Activated CD8-positive, alpha-beta T cell treated with anti-CD3 and anti-CD28 coated beads for 36 hours (primary cell): ENCODE results near the gene PBRM1. TPM values are rescaled to one million over a fixed set of nuclear protein-coding genes. Genes with fewer than 3 reads are reported as not detected.

Source experiments
- ATAC-seq: fragments of 200-7000 bp; cut with Tn5 transposase; one replicate; pipeline ENCODE4 v1.10.0; 2021; ENCODE audit warnings: mild to moderate bottlenecking, moderate library complexity
- CTCF ChIA-PET: fragments of 350-600 bp; sonication (Branson Sonifier 250); formaldehyde crosslinking; loops from one replicate; lab custom pipeline; 2021; ENCODE audit warnings: antibody characterized with exemption; lab: Charles Lee
- POLR2A ChIA-PET: fragments of 350-600 bp; sonication (Branson Sonifier 250); formaldehyde crosslinking; loops from one replicate; lab custom pipeline; 2021; ENCODE audit warnings: antibody characterized with exemption; lab: Charles Lee
- DNase-seq: peaks from one replicate; pipeline ENCODE4 v3.0.0-alpha.2; 2020
- H3K27ac Mint-ChIP-seq: one replicate; pipeline ENCODE4 v1.8.0; 2021; ENCODE audit warnings: mild to moderate bottlenecking, mixed read lengths
- H3K27me3 Mint-ChIP-seq: one replicate; pipeline ENCODE4 v1.8.0; 2021; ENCODE audit warnings: mixed read lengths
- H3K36me3 Mint-ChIP-seq: one replicate; pipeline ENCODE4 v1.8.0; 2021; ENCODE audit warnings: low read depth, mixed read lengths
- H3K4me1 Mint-ChIP-seq: one replicate; pipeline ENCODE4 v1.8.0; 2021; ENCODE audit warnings: low read depth, mixed read lengths
- H3K4me3 Mint-ChIP-seq: one replicate; pipeline ENCODE4 v1.8.0; 2021; ENCODE audit warnings: mild to moderate bottlenecking, moderate library complexity, mixed read lengths
- H3K9me3 Mint-ChIP-seq: one replicate; pipeline ENCODE4 v1.8.0; 2021; ENCODE audit warnings: mixed read lengths
- intact Hi-C: fragments of 100-400 bp; cut with micrococcal nuclease; formaldehyde crosslinking; loops from one replicate; pipeline ENCODE4 v1.10.0; 2022
- total RNA-seq, 2 experiments: library from RNA; stranded (reverse); gene quantifications; one replicate each; pipeline ENCODE4 v1.2.3, GENCODE V29; 2021
- TF ChIP-seq, protein P1 (sequence below): fragments of 200-600 bp; IDR thresholded peaks from one replicate; pipeline ENCODE4 v1.8.0; 2022; ENCODE audit warnings: antibody characterized with exemption, mild to moderate bottlenecking

Gene PBRM1
- total RNA-seq, 2 experiments from 2014 or later = 55.9 to 56.1 TPM

- TF ChIP-seq, protein P1, sequence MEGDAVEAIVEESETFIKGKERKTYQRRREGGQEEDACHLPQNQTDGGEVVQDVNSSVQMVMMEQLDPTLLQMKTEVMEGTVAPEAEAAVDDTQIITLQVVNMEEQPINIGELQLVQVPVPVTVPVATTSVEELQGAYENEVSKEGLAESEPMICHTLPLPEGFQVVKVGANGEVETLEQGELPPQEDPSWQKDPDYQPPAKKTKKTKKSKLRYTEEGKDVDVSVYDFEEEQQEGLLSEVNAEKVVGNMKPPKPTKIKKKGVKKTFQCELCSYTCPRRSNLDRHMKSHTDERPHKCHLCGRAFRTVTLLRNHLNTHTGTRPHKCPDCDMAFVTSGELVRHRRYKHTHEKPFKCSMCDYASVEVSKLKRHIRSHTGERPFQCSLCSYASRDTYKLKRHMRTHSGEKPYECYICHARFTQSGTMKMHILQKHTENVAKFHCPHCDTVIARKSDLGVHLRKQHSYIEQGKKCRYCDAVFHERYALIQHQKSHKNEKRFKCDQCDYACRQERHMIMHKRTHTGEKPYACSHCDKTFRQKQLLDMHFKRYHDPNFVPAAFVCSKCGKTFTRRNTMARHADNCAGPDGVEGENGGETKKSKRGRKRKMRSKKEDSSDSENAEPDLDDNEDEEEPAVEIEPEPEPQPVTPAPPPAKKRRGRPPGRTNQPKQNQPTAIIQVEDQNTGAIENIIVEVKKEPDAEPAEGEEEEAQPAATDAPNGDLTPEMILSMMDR = no peak
- Mint-ChIP-seq H3K36me3 (no peaks in the 10 kb centered on the region), H3K27ac (no peak overlapping the region), H3K4me1 (no peaks in the 10 kb centered on the region), H3K9me3 (no peaks in the 10 kb centered on the region), H3K27me3 (no peaks in the 10 kb centered on the region), H3K4me3 (no peak overlapping the region)
- ATAC-seq = no peak
- intact Hi-C loops = no loop called here
- ChIA-PET POLR2A (no interaction called here), CTCF (no interaction called here)
- no peak for DNase-seq
These were observed 169.1 kb downstream of the PBRM1 start for GRCh38 chr3:52516509-52517195.

DNA sequence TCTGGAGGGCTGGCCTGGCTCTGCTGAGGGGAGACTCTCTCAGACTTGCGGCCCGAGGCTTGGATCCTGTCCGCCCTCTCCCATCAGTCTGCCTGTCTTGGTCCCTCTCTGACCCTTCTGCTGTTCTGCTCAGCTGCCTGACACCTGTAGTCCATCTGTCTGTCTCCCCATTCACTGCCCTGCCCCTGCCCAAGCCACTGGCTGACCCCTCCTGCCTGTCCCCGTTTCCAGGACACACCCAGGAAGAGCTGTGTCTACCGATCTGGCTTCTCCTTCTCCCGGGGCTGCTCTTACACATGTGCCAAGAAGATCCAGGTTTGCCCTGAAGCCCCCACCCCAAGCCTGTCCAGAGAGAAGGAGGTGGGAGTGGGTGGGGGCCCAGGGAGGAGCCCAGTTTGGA lies 170.5 kb downstream of the PBRM1 start:
- H3K27ac Mint-ChIP-seq = no peak overlapping the region
- intact Hi-C loops = no loop called here
- no peaks in the 10 kb centered on the region for H3K4me1 Mint-ChIP-seq
- H3K4me3 Mint-ChIP-seq = no peak overlapping the region
- no peaks in the 10 kb centered on the region for H3K36me3 Mint-ChIP-seq
- H3K9me3 Mint-ChIP-seq = no peaks in the 10 kb centered on the region
- TF ChIP-seq, protein P1 = no peak
- ATAC-seq (no peak), DNase-seq (no peak)
- H3K27me3 Mint-ChIP-seq = no peaks in the 10 kb centered on the region
- CTCF ChIA-PET = no interaction called here
- POLR2A ChIA-PET = no interaction called here

GRCh38 chr3:52514576-52514975 lies 171.1 kb downstream of the PBRM1 start:
- DNase-seq (no peak), ATAC-seq (no peak)
- no peaks in the 10 kb centered on the region for H3K4me1 Mint-ChIP-seq
- TF ChIP-seq, protein P1 = no peak
- CTCF ChIA-PET = no interaction called here
- intact Hi-C loops = no loop called here
- no peaks in the 10 kb centered on the region for H3K36me3 Mint-ChIP-seq
- no peaks in the 10 kb centered on the region for H3K27me3 Mint-ChIP-seq
- no peaks in the 10 kb centered on the region for H3K9me3 Mint-ChIP-seq
- H3K4me3 Mint-ChIP-seq = no peak overlapping the region
- POLR2A ChIA-PET = no interaction called here
- no peak overlapping the region for H3K27ac Mint-ChIP-seq

- CTCF ChIA-PET = no interaction called here
- Mint-ChIP-seq H3K36me3 (no peaks in the 10 kb centered on the region), H3K27me3 (no peaks in the 10 kb centered on the region), H3K27ac (no peak overlapping the region), H3K4me3 (no peak overlapping the region), H3K4me1 (no peaks in the 10 kb centered on the region), H3K9me3 (no peaks in the 10 kb centered on the region)
- intact Hi-C loops = no loop called here
- POLR2A ChIA-PET = no interaction called here
- no peak for ATAC-seq
- DNase-seq = no peak
- TF ChIP-seq, protein P1 = no peak
These were observed 172.4 kb downstream of the PBRM1 start for GRCh38 chr3:52513281-52513680.

- H3K4me3 Mint-ChIP-seq = no peak overlapping the region
- intact Hi-C loops = no loop called here
These were observed 173.0 kb downstream of the PBRM1 start for GRCh38 chr3:52512727-52513126.

More at GRCh38 chr3:52512727-52513126, 173.0 kb downstream of the PBRM1 start:
- Mint-ChIP-seq H3K36me3 (no peaks in the 10 kb centered on the region), H3K9me3 (no peaks in the 10 kb centered on the region), H3K27me3 (no peaks in the 10 kb centered on the region), H3K4me1 (no peaks in the 10 kb centered on the region), H3K27ac (no peak overlapping the region)
- DNase-seq (no peak), ATAC-seq (no peak)
- TF ChIP-seq, protein P1 = no peak
- ChIA-PET CTCF (no interaction called here), POLR2A (no interaction called here)
